Hematopoietic multipotent progenitor cell treated with erythropoietin and hydrocortisone succinate and interleukin-3 and kit ligand, for 6 days (in vitro differentiated cells): ENCODE measurements around the gene WASL.
"Not testable (repeated sequence)": the region's sequence is repeated elsewhere in the genome, so short reads cannot be mapped to it uniquely, and the experiment has no call there.

Source experiments
- DNase-seq: peaks from one replicate; pipeline ENCODE4 v3.0.0-alpha.2; 2015

WASL gene

DNA sequence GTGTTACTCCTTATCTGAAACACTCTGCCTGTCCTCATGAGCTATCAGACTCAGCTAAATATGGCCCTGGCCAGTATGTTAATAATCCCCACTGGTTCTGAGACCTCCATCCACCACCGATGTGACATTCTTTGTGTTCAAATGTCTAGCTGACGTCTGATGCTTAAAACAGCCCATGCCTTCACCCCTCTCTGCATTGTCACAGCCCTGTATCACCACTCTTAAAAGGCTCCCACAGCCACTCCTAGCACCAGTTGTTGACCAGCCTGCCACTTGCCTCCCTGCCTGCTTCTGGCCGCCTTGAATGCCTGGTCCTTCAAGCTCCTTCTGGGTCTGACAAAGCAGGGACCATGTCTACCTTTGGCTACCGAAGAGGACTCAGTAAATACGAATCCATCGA, 93.2 kb downstream of the WASL start, which contains the start of gene LMOD2:
TSS of gene LMOD2 (plus strand) at position 253 of the 400 bp plus-strand sequence. CDS start at position 351, 98 bp downstream.
- no peak for DNase-seq

- no peak for DNase-seq
These were observed 95.6 kb downstream of the WASL start for GRCh38 chr7:123653162-123653561.

DNA sequence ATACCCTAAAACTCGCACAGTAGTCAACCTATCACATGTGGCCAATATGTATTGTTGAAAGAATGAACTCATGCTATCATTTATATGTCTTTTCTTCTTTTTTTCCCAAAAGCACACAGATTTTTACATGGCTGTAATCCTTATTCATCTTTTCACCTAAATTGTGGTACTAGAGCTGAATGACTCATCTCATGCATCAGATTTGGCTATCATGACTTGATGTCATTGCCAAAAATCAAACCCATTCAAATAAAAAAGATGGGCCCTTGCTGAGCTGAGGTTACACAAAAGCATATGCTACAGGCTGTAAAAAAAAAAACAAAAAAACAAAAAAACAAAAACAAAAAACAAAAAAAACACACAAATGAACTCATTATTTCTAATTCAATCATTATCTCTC, 96.4 kb downstream of the WASL start:
- no peak for DNase-seq

GRCh38 chr7:123650595-123650994, 98.2 kb downstream of the WASL start:
- no peak for DNase-seq

GRCh38 chr7:123649964-123650363, 98.8 kb downstream of the WASL start:
- DNase-seq, result no peak

DNA sequence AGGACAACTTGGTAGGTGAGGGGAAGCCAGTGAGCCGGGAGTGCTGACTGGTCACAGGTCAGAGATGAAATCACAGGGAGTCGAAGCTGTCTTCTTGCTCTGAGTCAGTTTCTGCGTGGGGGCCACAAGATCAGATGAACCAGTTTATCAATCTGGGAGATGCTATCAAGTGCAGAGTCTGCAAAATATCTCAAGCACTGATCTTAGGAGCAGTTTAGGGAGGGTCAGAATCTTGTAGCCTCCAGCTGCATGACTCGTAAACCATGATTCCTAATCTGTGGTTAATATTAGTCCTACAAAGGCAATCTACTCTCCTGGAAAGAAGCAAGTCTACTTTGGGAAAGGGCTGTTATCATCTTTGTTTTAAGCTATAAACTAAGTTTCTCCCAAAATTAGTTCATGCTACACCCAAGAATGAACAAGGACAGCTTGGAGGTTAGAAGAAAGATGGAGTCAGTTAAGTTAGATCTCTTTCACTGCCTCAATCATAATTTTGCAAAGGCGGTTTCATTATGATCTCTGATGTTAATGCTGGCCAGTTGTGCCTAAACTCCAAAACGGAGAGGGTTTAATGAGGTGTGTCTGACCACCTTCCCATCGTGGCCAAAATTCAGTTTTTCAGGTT, 101.6 kb downstream of the WASL start:
- no peak for DNase-seq

DNA sequence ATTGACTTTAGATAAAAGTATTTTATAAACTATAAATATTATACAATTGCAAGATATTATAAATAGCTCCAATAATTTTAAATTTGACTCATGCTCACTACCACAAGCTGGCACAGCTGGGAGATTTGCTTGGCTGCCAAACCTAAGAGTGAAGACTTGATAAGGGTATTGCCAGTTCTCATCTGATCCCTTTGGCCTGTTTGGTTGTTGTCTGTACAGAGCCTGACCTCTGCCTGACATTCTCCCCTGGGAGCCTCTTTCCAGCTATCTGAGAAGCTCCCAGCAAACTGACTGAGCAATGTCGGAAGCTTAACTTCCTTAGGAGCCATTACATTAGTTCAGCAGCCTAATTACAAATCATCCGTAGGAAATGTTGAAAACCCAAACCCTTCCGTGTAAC, 103.3 kb downstream of the WASL start:
- no peak for DNase-seq

DNA sequence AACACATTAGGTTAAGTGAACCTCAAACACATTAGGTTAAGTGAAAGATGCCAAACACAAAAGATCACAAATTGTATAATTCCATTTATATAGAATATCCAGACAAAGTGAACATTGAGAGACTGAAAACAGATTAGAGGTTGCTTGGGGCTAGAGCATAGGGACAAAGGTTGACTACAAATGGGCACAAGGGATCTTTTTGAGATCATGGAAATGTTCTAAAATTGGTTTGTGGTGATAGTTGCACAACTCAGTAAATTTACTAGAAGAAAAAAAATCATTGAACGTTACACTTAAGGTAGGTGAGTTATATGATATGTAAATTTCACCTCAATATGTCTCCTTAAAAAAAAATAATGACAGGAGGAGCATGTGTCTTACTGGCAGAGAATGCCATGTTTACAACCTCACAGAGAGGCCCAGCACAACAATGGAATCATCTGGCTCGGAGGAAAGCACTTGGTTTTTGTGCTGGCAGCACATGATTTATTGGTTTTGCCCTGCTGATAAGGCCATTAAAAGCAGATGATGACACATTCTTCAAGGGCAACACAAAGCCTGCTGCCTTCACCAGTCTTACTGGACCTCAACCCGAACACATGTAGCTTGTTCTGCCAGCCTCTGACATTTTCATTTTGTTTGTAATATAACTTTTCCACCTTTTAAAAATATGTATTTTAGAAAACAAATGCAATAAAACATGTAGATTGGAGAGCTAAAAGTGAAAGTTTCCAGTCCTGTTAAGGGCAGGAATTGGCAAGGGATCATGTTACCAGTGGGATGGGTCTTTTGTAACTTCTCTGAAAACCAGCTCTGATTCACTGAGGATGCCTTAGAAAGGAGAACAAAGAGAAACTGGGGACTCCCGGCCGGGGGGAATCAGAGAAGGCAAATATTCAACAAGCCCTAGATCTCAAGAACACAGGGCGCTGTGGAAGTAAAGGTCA, 105.0 kb downstream of the WASL start:
- DNase-seq, result no peak

- DNase-seq, result no peak
These were observed 106.9 kb downstream of the WASL start for GRCh38 chr7:123641901-123642300.

DNA sequence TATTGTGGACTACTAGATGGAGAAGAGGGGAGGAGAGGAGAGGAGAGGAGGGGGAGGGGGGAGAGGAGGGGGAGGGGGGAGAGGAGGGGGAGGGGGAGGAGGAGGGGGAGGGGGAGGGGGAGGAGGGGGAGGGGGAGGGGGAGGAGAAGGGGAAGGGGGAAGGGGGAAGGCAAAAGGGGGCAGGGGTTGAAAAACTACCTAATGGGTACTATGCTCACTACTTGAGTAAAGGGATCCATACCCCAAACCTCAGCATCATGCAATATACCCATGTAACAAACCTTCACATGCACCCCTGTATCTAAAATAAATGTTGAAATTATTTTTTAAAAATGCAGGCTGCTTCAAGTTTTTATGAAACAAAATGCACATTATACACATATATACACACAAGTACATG, 108.2 kb downstream of the WASL start:
- DNase-seq, result no peak

GRCh38 chr7:123639631-123640030, 109.2 kb downstream of the WASL start:
- no peak for DNase-seq

- no peak for DNase-seq
These were observed 110.9 kb downstream of the WASL start for GRCh38 chr7:123637878-123638277.

DNA sequence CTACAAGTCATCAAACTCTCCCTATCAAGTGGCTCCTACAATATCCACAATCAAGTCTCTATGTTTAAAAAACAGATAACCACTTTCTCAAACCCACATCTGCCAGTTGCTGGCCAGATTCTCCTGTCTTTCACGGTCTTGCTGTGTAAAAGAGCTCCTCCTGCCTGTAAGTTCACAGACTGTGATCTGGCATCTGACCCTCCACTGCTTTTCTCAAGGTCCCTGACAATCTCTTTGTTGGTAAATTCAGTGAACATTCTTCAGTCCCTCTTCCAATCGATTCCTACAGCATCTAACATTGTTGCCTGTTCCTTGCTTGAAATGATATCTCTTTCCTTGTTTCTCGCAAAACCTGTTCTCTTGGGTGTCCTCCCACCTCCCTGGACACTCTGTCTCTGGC, 111.6 kb downstream of the WASL start:
- no peak for DNase-seq

GRCh38 chr7:123635551-123636359, 113.0 kb downstream of the WASL start:
- peak; percentile 56 for DNase-seq

GRCh38 chr7:123634011-123634573, 114.7 kb downstream of the WASL start:
- DNase-seq, result not testable (repeated sequence)

DNA sequence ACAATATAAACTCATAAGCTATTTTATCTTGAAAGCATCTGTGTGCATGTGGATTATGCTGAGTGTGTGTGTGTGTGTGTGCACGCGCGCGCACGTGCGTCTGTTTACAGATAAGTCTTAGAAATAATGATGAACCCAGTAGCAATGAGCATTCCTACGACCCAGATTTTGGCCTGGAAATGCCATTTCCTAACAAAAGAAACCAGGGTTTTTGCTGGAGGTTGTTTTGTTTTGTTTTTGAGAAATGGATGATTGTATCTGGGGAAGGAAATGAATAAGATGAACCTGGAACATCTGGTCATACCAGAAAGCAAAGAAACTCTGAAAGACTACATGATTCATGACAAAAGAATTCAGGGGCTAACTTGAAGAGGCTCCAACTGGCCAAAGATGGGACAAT, 115.2 kb downstream of the WASL start:
- DNase-seq, result no peak

DNA sequence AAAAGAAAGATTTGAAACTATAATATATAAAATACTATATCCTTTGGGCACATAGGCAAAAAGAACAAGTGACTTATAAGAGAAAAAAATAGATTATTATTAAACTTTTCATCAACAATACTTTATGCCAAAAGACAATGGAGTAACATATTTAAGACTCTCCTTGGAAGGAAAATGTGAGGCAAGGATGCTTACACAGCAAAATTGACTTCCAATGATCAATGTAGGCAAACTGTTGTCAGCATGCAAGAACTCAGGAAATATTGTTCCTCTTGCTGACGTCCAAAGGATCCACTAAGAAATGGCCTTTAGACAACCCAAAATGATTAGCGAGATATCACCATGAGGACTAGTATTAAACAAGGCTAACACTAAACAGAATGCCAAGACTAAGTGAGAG, 116.0 kb downstream of the WASL start:
- DNase-seq, result no peak
